NB4 (cell line): ENCODE measurements around the gene SPAG9.

Experiments used
- MYC ChIP-seq: IDR thresholded peaks from 2 replicates; pipeline ENCODE4 v1.6.1; 2011; ENCODE audit warnings: low read depth, low read length
- POLR2A ChIP-seq: IDR thresholded peaks from 2 replicates; pipeline ENCODE4 v1.6.1; 2011; ENCODE audit warnings: mild to moderate bottlenecking; ENCODE audit not compliant: insufficient read length; ENCODE audit errors: extremely low read depth
- TF ChIP-seq, protein P1 (sequence below): IDR thresholded peaks from one replicate; pipeline ENCODE4 v1.5.1; 2012; ENCODE audit warnings: low read depth, low read length
- TF ChIP-seq, protein P2 (sequence below): IDR thresholded peaks from 2 replicates; pipeline ENCODE4 v1.6.1; 2011; ENCODE audit warnings: low read depth, low read length

DNA sequence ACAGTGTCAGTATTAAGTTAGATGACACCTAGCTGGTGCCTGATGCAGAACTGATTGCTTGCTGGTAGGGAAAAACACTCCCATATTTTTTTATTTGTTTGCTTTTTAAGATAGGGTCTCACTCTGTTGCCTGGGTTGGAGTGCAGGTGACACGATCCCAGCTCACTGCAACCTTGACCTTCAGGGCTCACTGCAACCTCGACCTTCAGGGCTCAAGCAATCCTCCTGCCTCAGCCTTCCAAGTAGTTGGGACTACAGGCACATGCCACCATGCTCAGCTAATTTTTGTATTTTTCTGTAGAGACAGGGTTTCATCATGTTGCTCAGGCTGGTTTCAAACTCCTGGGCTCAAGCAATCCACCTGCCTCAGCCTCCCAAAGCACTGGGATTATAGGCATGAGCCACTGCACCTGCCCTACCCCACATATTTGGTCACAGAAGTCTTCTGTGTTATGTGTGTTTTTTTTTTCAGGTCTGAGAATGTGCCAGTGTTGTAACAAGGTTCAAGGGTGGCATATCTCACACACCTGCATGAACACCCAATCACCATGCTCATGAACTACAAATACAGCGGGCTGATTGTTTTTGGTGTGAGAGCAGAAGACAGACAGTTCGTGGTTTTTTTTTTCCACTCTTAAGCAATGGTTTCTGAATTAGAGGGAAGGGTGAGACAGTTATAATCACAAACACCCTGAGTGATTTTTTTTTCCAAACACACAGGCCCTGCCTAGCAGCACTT is 22.8 kb downstream of the SPAG9 start:
- TF ChIP-seq, protein P1, sequence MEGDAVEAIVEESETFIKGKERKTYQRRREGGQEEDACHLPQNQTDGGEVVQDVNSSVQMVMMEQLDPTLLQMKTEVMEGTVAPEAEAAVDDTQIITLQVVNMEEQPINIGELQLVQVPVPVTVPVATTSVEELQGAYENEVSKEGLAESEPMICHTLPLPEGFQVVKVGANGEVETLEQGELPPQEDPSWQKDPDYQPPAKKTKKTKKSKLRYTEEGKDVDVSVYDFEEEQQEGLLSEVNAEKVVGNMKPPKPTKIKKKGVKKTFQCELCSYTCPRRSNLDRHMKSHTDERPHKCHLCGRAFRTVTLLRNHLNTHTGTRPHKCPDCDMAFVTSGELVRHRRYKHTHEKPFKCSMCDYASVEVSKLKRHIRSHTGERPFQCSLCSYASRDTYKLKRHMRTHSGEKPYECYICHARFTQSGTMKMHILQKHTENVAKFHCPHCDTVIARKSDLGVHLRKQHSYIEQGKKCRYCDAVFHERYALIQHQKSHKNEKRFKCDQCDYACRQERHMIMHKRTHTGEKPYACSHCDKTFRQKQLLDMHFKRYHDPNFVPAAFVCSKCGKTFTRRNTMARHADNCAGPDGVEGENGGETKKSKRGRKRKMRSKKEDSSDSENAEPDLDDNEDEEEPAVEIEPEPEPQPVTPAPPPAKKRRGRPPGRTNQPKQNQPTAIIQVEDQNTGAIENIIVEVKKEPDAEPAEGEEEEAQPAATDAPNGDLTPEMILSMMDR: no peak
- TF ChIP-seq POLR2A: no peak
- TF ChIP-seq, protein P2, sequence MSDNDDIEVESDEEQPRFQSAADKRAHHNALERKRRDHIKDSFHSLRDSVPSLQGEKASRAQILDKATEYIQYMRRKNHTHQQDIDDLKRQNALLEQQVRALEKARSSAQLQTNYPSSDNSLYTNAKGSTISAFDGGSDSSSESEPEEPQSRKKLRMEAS: no peak
- TF ChIP-seq MYC: no peak
